Skeletal muscle cell (primary cell): ENCODE results near the gene OR52H1.
"Not testable (repeated sequence)": the region's sequence is repeated elsewhere in the genome, so short reads cannot be mapped to it uniquely, and the experiment has no call there.

ENCODE experiments used
- DNase-seq: peaks from one replicate; pipeline ENCODE4 v3.0.0-alpha.2; 2010; ENCODE audit warnings: low read depth
- H3K4me3 ChIP-seq: 2 replicates; pipeline ENCODE4 v1.5.1; 2011; ENCODE audit warnings: low read depth, mild to moderate bottlenecking, control low read depth, low read length, moderate library complexity

The OR52H1 gene

GRCh38 chr11:5548440-5548839 is at the start of gene OR52H1:
OR52H1 (minus strand) TSS chr11:5548540; CDS start chr11:5545505, 3,035 bp downstream.
- DNase-seq, result no peak
- no peak within 1 kb of the TSS for H3K4me3 ChIP-seq

GRCh38 chr11:5597953-5598352 is 49.6 kb upstream of the OR52H1 start:
- DNase-seq, result no peak
- no peak overlapping the region for H3K4me3 ChIP-seq

- DNase-seq, result no peak
- peak within 1 kb of the TSS; percentile 49 for H3K4me3 ChIP-seq
Measured at GRCh38 chr11:5596607-5597201, 48.4 kb upstream of the OR52H1 start, which contains the start of gene TRIM6. TRIM6 (plus strand) TSS chr11:5596637; CDS start chr11:5596898, 261 bp downstream.

GRCh38 chr11:5593146-5593545 is 44.8 kb upstream of the OR52H1 start:
- H3K4me3 ChIP-seq, result no peak overlapping the region
- DNase-seq, result no peak

DNA sequence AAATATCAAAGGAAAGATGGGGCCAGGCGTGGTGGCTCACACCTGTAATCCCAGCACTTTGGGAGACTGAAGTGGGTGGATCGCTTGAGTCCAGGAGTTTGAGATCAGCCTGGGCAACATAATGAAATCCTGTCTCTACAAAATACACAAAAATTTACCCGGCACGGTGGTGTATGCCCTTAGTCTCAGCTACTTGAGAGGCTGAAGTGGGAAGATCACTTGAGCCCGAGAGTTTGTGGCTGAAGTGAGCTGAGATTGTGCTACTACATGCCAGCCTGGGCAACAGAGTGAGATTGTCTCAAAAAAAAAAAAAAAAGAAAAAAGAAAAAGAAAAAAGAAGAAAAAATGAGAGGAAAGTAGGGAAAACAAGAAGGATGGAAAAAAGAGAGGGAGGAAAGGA is 44.3 kb upstream of the OR52H1 start:
- H3K4me3 ChIP-seq, result no peak overlapping the region
- no peak for DNase-seq

- no peak overlapping the region for H3K4me3 ChIP-seq
- no peak for DNase-seq
Measured at GRCh38 chr11:5591613-5592012, 43.3 kb upstream of the OR52H1 start.

GRCh38 chr11:5589906-5590305 is 41.6 kb upstream of the OR52H1 start:
- DNase-seq, H3K4me3 ChIP-seq: not testable (repeated sequence)

GRCh38 chr11:5584458-5584857 is 36.1 kb upstream of the OR52H1 start:
- not testable (repeated sequence) for DNase-seq, H3K4me3 ChIP-seq

- no peak overlapping the region for H3K4me3 ChIP-seq
- no peak for DNase-seq
Measured at GRCh38 chr11:5581014-5581413, 32.7 kb upstream of the OR52H1 start.

GRCh38 chr11:5580577-5580976 is 32.2 kb upstream of the OR52H1 start, which contains the start of gene OR52B6:
OR52B6 (plus strand) TSS chr11:5580877; CDS start chr11:5580877, 0 bp downstream.
- DNase-seq, result no peak
- H3K4me3 ChIP-seq, result no peak within 1 kb of the TSS

DNA sequence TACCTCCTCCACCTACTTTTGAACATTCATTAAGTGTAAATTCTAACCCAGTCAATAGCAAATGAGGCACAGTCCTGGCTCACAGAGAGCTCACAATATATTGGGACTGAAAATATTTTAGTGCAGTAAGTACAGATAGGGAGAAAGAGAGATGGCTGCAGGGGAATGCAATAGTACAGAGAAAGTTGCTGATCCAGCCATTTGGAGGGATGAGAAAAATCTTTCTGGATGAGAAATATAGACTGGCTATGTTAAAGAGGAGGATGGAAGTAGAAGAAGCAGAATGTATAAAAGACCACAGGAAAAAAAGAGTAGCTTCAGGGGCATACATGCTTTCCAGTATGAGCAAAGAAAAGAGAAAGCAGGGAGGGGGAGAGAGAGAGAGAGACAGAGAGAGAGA is 28.8 kb upstream of the OR52H1 start:
- DNase-seq, result no peak
- no peak overlapping the region for H3K4me3 ChIP-seq

DNA sequence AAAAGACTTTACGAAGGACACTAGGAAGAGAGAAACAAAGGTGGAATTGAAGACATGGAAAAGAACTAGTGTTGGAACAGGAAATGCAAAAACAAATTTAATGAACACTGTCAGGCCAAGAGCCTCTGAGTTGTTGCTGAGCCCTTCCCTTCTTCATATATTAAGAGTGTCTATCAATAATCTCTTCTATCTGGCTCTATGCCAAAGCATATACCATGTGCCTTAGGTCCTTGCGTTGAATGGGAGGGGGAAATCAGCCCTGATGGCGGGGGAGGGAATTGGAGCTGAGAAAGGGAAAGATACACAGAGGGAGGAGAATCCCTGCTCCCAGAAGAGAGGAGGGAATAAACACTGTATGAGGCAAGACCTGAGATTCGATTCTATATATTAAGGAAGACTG is 26.8 kb upstream of the OR52H1 start:
- no peak overlapping the region for H3K4me3 ChIP-seq
- no peak for DNase-seq

DNA sequence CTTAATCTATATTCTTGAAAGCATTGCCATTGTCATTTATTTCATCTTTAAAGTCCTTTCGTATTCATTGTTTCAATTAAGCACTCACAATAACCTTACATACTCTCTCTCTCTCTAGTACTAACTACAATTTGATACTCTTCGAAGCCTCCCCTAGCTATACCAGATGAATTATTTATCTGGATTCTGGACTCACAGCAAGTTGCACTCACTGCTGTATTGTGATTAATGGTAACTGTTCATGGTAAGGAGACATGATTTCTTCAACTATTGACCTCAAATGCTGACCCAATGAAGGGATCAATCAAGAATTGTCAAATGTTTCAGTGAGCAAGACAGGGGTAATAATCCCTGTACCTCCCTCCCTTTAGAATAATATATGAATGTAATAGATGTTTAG is 26.3 kb upstream of the OR52H1 start:
- DNase-seq, result no peak
- H3K4me3 ChIP-seq, result no peak overlapping the region

DNA sequence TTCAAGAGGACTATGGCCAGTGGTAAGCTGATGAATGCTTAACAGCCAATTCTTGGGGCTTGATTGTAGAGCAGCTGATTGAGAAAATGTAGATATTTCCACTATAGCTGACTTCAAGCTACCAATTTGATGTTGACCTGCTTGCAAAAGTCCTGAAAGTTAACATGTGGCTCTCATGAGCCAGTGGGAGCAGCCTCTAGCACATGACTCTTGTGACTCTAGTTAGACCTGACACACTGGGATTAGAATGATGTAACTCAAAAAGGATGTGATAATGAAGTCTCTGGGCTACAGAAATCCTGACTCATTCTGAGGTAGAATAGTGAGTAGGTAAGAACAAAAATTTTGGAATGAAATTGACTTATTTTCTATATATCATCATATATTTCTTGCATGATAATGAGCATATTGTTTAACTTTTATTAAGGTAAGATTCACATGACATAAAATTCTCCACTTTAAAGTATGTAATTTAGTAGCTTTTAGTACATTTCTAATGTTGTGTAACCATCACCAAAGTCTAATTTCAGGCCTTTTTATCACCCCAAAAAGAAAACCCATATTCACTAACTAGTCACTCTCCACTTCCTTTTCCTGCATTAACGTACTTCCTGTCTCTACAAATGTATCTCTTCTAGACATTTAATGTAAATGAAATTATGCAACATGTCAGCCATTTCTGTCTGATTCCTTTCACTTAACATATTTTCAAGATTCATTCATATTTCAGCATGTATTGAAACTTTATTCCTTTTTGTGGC is 16.1 kb upstream of the OR52H1 start:
- H3K4me3 ChIP-seq, result no peak overlapping the region
- DNase-seq, result no peak

GRCh38 chr11:5557751-5558150 is 9.4 kb upstream of the OR52H1 start:
- H3K4me3 ChIP-seq, result no peak overlapping the region
- no peak for DNase-seq

DNA sequence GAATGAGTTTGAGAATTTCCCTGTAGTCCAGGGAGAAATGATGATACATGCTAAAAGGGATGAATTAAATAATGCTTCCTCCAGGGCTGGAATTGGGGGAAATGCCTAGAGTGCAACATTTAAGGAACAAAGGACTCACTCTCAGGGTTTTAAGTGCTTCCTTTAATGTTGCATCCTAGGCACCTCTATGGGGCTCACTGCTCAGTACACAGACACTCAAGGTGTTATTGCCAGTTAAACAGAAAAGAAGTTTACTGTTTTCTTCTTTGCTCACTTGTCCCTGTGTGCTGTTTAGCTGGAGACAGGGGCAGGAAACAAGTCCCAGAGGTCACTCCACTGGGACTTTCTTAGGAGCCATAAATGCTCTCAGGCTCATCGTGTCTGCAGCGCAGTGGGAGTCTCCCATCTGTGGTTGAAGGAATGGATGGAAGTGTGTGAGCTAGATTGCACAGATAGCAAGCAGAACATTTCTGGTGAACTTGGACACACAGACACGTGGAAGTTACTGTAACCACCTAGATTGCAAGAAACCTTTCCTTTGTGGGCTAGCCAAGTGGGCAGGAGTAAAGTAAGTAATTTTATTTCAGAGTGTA is 8.4 kb upstream of the OR52H1 start:
- DNase-seq, result no peak
- H3K4me3 ChIP-seq, result no peak overlapping the region

DNA sequence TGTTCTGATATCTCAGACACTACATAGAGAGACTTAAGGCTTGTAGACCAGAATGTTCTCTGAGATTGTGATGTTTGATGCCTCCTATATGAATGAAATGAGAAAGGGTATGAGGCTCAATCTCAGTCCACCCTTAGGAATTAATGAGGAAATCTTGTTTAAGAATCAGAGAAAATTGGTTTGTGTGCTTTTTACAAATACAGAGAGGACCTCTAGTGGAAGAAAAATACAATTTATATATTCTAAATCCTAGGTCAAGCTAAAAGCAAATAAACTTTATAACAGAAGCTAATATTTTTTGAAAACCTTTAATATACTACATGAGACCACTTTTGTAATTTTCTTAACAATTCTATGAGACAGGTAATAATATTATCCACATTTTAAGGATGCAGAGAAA is 5.0 kb upstream of the OR52H1 start:
- no peak for DNase-seq
- H3K4me3 ChIP-seq, result no peak overlapping the region

- H3K4me3 ChIP-seq, result no peak overlapping the region
- DNase-seq, result peak; percentile 52
Measured at GRCh38 chr11:5550440-5551095, 2.2 kb upstream of the OR52H1 start.

GRCh38 chr11:5547982-5548381 is 358 bp downstream of the OR52H1 start:
- DNase-seq, result no peak
- no peak overlapping the region for H3K4me3 ChIP-seq

DNA sequence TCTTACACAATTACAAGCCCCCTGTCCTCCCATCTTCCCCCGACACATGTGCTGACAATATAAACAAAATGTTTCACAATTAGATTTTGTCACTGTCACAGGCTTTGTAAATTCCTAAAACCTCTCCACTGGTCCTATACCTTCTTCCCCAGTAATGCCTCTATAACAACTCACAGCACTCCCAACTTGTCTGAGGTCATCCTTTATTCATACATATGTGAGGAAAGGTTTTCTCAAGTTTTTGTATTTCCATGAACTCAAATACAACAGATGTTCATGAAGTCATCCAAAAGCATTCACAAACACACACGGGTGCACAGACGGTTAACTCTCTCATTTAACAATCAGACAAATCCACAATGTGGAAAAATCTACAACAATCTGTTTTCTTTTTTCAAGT is 1.9 kb downstream of the OR52H1 start:
- DNase-seq, result no peak
- H3K4me3 ChIP-seq, result no peak overlapping the region
